IPS-15b (cell line): Measurements from ENCODE around the gene ARL17B.
"Not testable (repeated sequence)": the region's sequence is repeated elsewhere in the genome, so short reads cannot be mapped to it uniquely, and the experiment has no call there.

ENCODE experiments used
- H3K27me3 ChIP-seq: one replicate; pipeline ENCODE4 v1.6.1; 2013; ENCODE audit warnings: low read length; ENCODE audit not compliant: control insufficient read depth, insufficient read depth
- H3K36me3 ChIP-seq: one replicate; pipeline ENCODE4 v1.6.1; 2013; ENCODE audit warnings: low read length; ENCODE audit not compliant: control insufficient read depth, insufficient read depth
- H3K4me1 ChIP-seq: one replicate; pipeline ENCODE4 v1.6.1; 2013; ENCODE audit warnings: mild to moderate bottlenecking, low read length; ENCODE audit not compliant: control insufficient read depth, insufficient read depth
- H3K4me3 ChIP-seq: one replicate; pipeline ENCODE4 v1.5.1; 2013; ENCODE audit warnings: low read depth, low read length
- H3K9ac ChIP-seq: one replicate; pipeline ENCODE4 v1.6.1; 2013; ENCODE audit warnings: low read depth, mild to moderate bottlenecking, low read length
- H3K9me3 ChIP-seq: one replicate; pipeline ENCODE4 v1.6.1; 2013; ENCODE audit warnings: mild to moderate bottlenecking, low read length; ENCODE audit not compliant: control insufficient read depth, insufficient read depth

The ARL17B gene

DNA sequence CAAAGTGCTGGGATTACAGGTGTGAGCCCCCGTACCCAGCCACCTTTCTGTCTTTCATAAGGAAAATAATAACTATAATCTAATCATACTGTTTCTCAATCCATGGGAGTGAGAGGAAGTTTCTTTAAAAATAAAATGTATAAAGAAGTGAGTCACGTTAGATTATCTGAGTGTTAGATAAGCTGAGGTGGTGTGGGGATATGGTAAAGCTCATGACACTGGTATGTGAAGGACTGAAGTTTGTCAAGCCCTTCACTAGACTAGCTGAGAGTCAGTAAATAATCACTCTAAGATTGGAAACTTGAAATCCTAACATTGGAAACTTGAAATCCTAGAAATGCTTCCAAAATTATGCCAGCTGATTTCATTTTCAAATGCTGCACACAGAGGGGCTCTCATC, 76.1 kb downstream of the ARL17B start:
- H3K4me1 ChIP-seq, H3K9ac ChIP-seq, H3K9me3 ChIP-seq, H3K4me3 ChIP-seq, H3K27me3 ChIP-seq, H3K36me3 ChIP-seq: not testable (repeated sequence)

- H3K9ac ChIP-seq, H3K27me3 ChIP-seq, H3K4me1 ChIP-seq: not testable (repeated sequence)
These were observed 77.1 kb downstream of the ARL17B start for GRCh38 chr17:46284467-46284866.

GRCh38 chr17:46282635-46283034, 78.9 kb downstream of the ARL17B start:
- H3K9me3 ChIP-seq, H3K4me3 ChIP-seq: not testable (repeated sequence)

More at GRCh38 chr17:46284467-46284866, 77.1 kb downstream of the ARL17B start:
- H3K4me3 ChIP-seq, H3K36me3 ChIP-seq, H3K9me3 ChIP-seq: not testable (repeated sequence)

GRCh38 chr17:46281336-46281735, 80.2 kb downstream of the ARL17B start:
- not testable (repeated sequence) for H3K36me3 ChIP-seq, H3K27me3 ChIP-seq, H3K9ac ChIP-seq

More at GRCh38 chr17:46282635-46283034, 78.9 kb downstream of the ARL17B start:
- H3K27me3 ChIP-seq, H3K36me3 ChIP-seq, H3K9ac ChIP-seq, H3K4me1 ChIP-seq: not testable (repeated sequence)

DNA sequence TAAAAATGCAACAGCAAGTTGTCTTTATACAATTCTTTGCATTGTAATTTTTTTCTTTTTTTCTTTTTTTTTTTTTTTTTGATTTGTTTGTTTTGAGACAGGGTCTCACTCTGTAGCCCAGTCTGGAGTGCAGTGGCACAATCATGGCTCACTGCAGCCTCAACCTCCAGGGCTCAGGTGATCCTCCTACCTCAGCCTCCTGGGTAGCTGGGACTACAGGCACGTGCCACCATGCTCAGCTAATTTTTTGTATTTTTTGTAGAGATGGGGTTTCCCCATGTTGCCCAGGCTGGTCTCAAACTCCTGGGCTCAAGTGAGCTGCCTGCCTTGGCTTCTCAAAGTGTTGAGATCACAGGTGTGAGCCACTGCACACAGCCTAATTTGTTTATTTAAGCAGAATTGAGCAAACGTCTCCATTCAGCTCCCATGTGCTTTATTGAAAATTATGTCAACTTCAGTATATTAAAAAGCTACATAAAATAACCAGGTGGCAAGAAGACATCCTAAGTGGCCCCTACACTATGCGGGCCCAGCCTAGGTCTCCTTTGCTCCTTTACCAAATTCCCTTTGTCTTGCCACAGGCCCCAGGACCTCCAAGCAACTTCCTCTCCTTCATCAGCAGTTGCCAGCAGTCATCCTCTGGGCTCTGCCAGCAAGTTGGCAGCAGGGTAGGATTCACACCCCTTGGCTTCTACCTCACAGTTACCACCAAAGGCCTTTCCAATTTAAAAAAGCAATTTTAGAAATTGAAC, 84.7 kb downstream of the ARL17B start:
- not testable (repeated sequence) for H3K27me3 ChIP-seq, H3K4me3 ChIP-seq, H3K9ac ChIP-seq, H3K4me1 ChIP-seq, H3K36me3 ChIP-seq, H3K9me3 ChIP-seq

More at GRCh38 chr17:46281336-46281735, 80.2 kb downstream of the ARL17B start:
- not testable (repeated sequence) for H3K4me3 ChIP-seq, H3K9me3 ChIP-seq, H3K4me1 ChIP-seq

DNA sequence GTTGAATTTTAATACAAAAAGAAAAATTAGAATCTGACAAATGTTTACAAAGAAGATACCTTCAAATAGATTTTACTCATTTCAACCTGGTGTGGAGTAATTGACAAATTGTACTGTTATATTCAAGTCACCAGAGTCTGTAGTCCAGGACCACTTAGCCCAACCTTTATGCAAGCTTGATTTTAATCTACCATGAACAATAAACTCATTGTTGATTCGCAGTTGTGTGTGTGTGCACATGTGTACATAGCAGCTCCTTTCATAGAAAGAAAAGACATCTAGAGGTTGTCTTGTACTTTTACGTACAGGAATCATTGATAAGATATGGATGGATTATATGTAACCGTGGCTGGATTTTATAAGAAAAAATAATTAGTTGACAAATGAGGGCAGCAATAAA, 87.3 kb downstream of the ARL17B start:
- Histone ChIP-seq H3K27me3 (no peaks in the 10 kb centered on the region), H3K9me3 (no peaks in the 10 kb centered on the region), H3K36me3 (no peaks in the 10 kb centered on the region), H3K9ac (no peak overlapping the region), H3K4me3 (no peak overlapping the region), H3K4me1 (no peaks in the 10 kb centered on the region)

- Histone ChIP-seq H3K9me3 (no peaks in the 10 kb centered on the region), H3K4me1 (no peaks in the 10 kb centered on the region), H3K36me3 (no peaks in the 10 kb centered on the region), H3K27me3 (peaks cover 2% of the 10 kb centered on the region), H3K9ac (no peak overlapping the region), H3K4me3 (no peak overlapping the region)
These were observed 87.9 kb downstream of the ARL17B start for GRCh38 chr17:46273541-46274236.

DNA sequence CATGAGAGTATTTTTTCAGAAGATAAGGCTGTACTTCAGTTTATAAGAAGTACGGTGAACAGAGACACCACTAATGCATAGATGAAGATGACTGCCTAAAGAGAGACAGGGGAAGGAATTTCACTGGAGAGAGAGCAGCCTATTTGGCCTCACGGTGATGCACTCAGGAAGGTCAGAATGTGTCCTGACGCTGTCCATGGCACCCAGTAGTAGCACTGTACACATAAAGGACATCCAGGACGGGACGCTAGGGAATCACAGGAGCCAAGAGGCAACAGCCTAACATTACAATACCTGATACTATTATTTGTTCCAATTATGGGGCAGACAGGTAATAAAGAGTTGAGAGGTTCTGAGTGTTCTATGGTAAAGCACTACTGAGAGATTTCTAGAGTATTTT, 91.5 kb downstream of the ARL17B start:
- no peaks in the 10 kb centered on the region for H3K4me1 ChIP-seq
- H3K36me3 ChIP-seq, result no peaks in the 10 kb centered on the region
- no peaks in the 10 kb centered on the region for H3K9me3 ChIP-seq
- H3K27me3 ChIP-seq, result peaks cover 35% of the 10 kb centered on the region
- no peak overlapping the region for H3K9ac ChIP-seq
- no peak overlapping the region for H3K4me3 ChIP-seq

- H3K9ac ChIP-seq, result peak overlapping the region; percentile 74
- H3K9me3 ChIP-seq, result no peaks in the 10 kb centered on the region
- no peaks in the 10 kb centered on the region for H3K36me3 ChIP-seq
- peaks cover 50% of the 10 kb centered on the region for H3K27me3 ChIP-seq
- H3K4me1 ChIP-seq, result no peaks in the 10 kb centered on the region
- peak overlapping the region; percentile 81 for H3K4me3 ChIP-seq
These were observed 94.7 kb downstream of the ARL17B start for GRCh38 chr17:46266656-46267544.

DNA sequence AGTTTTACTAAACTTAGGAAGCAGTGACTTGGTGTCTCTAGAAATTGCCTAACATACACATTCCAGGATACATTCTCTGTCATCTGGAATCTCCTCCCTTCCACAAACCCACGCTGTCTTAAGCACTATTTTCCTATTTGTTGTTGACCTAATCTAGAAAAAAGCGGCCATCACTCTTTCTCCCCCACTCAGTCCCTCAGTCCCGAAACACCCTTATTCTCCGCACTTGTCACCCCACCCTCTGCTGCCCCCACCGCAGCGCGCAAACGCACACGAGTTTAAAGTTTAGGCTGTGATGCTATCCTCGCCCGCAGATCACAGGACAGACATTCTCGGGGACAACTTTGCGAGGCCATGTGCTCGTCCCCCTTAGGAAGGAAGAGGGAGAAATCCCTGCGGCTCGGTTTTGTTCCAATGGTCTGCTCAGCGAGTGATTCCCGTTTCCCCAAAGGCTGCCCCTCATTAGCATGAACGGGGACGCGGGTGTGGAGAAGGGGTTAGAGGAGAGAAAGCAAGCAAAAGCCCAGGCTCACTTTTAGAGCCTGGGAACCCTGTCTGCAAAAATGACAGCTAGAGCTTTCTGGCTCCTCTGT, 95.4 kb downstream of the ARL17B start:
- not testable (repeated sequence) for H3K36me3 ChIP-seq, H3K9me3 ChIP-seq, H3K4me1 ChIP-seq
- H3K27me3 ChIP-seq, result peaks cover 52% of the 10 kb centered on the region
- H3K4me3 ChIP-seq, result peak overlapping the region; percentile 81
- H3K9ac ChIP-seq, result peak overlapping the region; percentile 74

DNA sequence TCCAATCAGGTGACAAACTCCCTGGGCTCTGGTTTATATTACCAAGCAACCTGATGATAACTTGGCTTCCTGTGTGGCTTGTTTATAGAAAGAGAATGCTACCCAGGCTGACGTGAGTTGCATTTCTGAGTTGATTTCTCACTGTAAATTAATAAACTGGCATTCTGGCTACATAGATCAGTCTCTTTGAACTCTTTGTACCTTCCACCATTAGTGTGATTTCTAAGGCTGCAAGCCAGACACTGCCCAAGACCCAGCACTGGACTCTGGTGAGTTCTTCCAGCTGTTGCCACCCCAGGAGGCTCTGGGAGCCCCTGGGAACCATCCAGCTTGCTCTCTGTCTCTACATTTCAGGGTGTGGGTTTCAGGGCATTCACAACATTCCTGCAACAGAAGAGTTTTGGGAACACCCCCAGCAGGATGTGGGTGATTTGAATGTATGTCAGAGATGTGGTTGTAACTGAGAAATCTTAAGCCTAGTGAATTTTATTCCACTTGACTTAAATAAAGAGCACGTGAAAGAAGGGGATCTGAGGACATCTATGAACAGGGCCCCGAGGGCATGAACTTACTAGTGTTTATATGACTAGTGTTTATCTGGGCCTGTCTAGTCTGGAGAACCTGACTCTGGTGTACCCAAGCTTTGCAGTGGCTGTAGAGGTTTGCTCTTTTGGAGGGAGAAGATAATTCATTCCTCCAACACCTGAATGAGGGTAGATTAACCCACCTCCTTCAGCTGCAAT, 96.9 kb downstream of the ARL17B start:
- H3K36me3 ChIP-seq, result no peaks in the 10 kb centered on the region
- no peaks in the 10 kb centered on the region for H3K4me1 ChIP-seq
- H3K9ac ChIP-seq, result no peak overlapping the region
- no peak overlapping the region for H3K4me3 ChIP-seq
- peaks cover 61% of the 10 kb centered on the region for H3K27me3 ChIP-seq
- H3K9me3 ChIP-seq, result no peaks in the 10 kb centered on the region
